ENCODE measurements around the gene LOXL3.

- TF ChIP-seq CTCF (IDR thresholded peaks at IDR 0.05) = no peak
- no peak for TF ChIP-seq POLR2A (IDR thresholded peaks at IDR 0.05)
- peak in 1 of 3 donors; percentile 9 for TF ChIP-seq POLR2AphosphoS5 (IDR thresholded peaks at IDR 0.05)
- TF ChIP-seq EP300 (IDR thresholded peaks at IDR 0.05; ENCODE audit: low read depth) = no peak
Measured at GRCh38 chr2:74530239-74531187, 23.2 kb downstream of the LOXL3 start.
